H9 (cell line): Measurements from ENCODE around the gene IQCK. TPM values are rescaled to one million over a fixed set of nuclear protein-coding genes. Genes with fewer than 3 reads are reported as not detected.

Experiments
- DNase-seq: peaks from one replicate; pipeline ENCODE4 v3.0.0-alpha.2; 2017
- H2AFZ ChIP-seq: one replicate; pipeline ENCODE4 v1.6.1; 2013; ENCODE audit warnings: mild to moderate bottlenecking, low read length, control low read depth, moderate library complexity
- H2AK5ac ChIP-seq: 2 replicates; pipeline ENCODE4 v1.6.1; 2013; ENCODE audit warnings: low read length, control low read depth, mixed read lengths; ENCODE audit not compliant: insufficient read length
- H2BK120ac ChIP-seq: one replicate; pipeline ENCODE4 v1.6.1; 2013; ENCODE audit warnings: low read depth, mild to moderate bottlenecking, low read length, control low read depth, inconsistent platforms; ENCODE audit not compliant: poor library complexity, severe bottlenecking
- H2BK12ac ChIP-seq: 2 replicates; pipeline ENCODE4 v1.6.1; 2013; ENCODE audit warnings: low read length, control low read depth, mixed read lengths, low read depth; ENCODE audit not compliant: insufficient read length
- H2BK15ac ChIP-seq: 2 replicates; pipeline ENCODE4 v1.6.1; 2013; ENCODE audit warnings: low read depth, low read length, control low read depth
- H2BK20ac ChIP-seq: one replicate; pipeline ENCODE4 v1.6.1; 2013; ENCODE audit warnings: low read depth, mild to moderate bottlenecking, low read length, control low read depth, inconsistent platforms; ENCODE audit not compliant: poor library complexity, severe bottlenecking
- H2BK5ac ChIP-seq: 2 replicates; pipeline ENCODE4 v1.6.1; 2013; ENCODE audit warnings: low read length, control low read depth, mixed read lengths; ENCODE audit not compliant: insufficient read length
- H3K14ac ChIP-seq: 2 replicates; pipeline ENCODE4 v1.6.1; 2013; ENCODE audit warnings: low read length, control low read depth; ENCODE audit not compliant: insufficient read depth
- H3K18ac ChIP-seq: 2 replicates; pipeline ENCODE4 v1.6.1; 2013; ENCODE audit warnings: low read depth, mild to moderate bottlenecking, mixed read lengths, low read length, control low read depth; ENCODE audit not compliant: insufficient read length
- H3K23ac ChIP-seq: 2 replicates; pipeline ENCODE4 v1.6.1; 2013; ENCODE audit warnings: low read length, control low read depth, mixed read lengths, low read depth; ENCODE audit not compliant: insufficient read length
- H3K23me2 ChIP-seq: 2 replicates; pipeline ENCODE4 v1.6.1; 2013; ENCODE audit warnings: low read depth, mild to moderate bottlenecking, mixed read lengths, low read length, control low read depth; ENCODE audit not compliant: insufficient read length, poor library complexity, severe bottlenecking
- H3K27ac ChIP-seq: 2 replicates; pipeline ENCODE4 v1.5.1; 2013; ENCODE audit warnings: low read length, control low read depth, mixed read lengths, low read depth; ENCODE audit not compliant: insufficient read length
- H3K27me3 ChIP-seq: 2 replicates; pipeline ENCODE4 v1.6.1; 2013; ENCODE audit warnings: low read length, control low read depth, inconsistent platforms; ENCODE audit not compliant: insufficient read depth
- H3K4ac ChIP-seq: 2 replicates; pipeline ENCODE4 v1.6.1; 2013; ENCODE audit warnings: low read depth, mild to moderate bottlenecking, control low read depth, inconsistent platforms, low read length, moderate library complexity
- H3K4me1 ChIP-seq: 2 replicates; pipeline ENCODE4 v1.6.1; 2013; ENCODE audit warnings: low read length, control low read depth, inconsistent platforms; ENCODE audit not compliant: insufficient read depth
- H3K4me2 ChIP-seq: 2 replicates; pipeline ENCODE4 v1.6.1; 2013; ENCODE audit warnings: low read length, control low read depth, mixed read lengths; ENCODE audit not compliant: insufficient read length, insufficient read depth
- H3K56ac ChIP-seq: 2 replicates; pipeline ENCODE4 v1.6.1; 2013; ENCODE audit warnings: low read depth, mild to moderate bottlenecking, mixed read lengths, low read length, control low read depth; ENCODE audit not compliant: insufficient read length
- H3K79me1 ChIP-seq: 2 replicates; pipeline ENCODE4 v1.6.1; 2013; ENCODE audit warnings: low read depth, mild to moderate bottlenecking, moderate library complexity, low read length, control low read depth, inconsistent platforms; ENCODE audit not compliant: insufficient read depth, poor library complexity, severe bottlenecking
- H3K79me2 ChIP-seq: 2 replicates; pipeline ENCODE4 v1.6.1; 2013; ENCODE audit warnings: low read length, control low read depth, inconsistent platforms; ENCODE audit not compliant: insufficient read depth
- H3K9ac ChIP-seq: 2 replicates; pipeline ENCODE4 v1.6.1; 2013; ENCODE audit warnings: low read length, control low read depth, mixed read lengths; ENCODE audit not compliant: insufficient read length; ENCODE audit errors: extremely low read depth
- H3K9me3 ChIP-seq: one replicate; pipeline ENCODE4 v1.6.1; 2013; ENCODE audit warnings: low read depth, low read length, inconsistent platforms; ENCODE audit not compliant: control insufficient read depth
- H3T11ph ChIP-seq: one replicate; pipeline ENCODE4 v1.6.1; 2013; ENCODE audit warnings: mild to moderate bottlenecking, low read length, control low read depth, inconsistent platforms
- H4K20me1 ChIP-seq: one replicate; pipeline ENCODE4 v1.6.1; 2013; ENCODE audit not compliant: control insufficient read depth, insufficient read length, insufficient read depth
- H4K5ac ChIP-seq: 2 replicates; pipeline ENCODE4 v1.6.1; 2013; ENCODE audit warnings: low read depth, mild to moderate bottlenecking, mixed read lengths, low read length, control low read depth; ENCODE audit not compliant: insufficient read length
- H4K8ac ChIP-seq: replicated peaks from 2 replicates; pipeline ENCODE4 v1.6.1; 2013; ENCODE audit warnings: low read length, control low read depth, mixed read lengths, low read depth; ENCODE audit not compliant: insufficient read length
- H4K91ac ChIP-seq: 2 replicates; pipeline ENCODE4 v1.6.1; 2013; ENCODE audit warnings: low read depth, mild to moderate bottlenecking, moderate library complexity, mixed read lengths, low read length, control low read depth; ENCODE audit not compliant: insufficient read length
- H3K27ac Mint-ChIP-seq, 3 experiments: 2 replicates in 2 of 3; 3 replicates in 1 of 3; pipeline ENCODE4 v1.8.0; 2020 to 2021; ENCODE audit warnings: mixed read lengths in 3 of 3, mild to moderate bottlenecking in 1 of 3, moderate library complexity in 1 of 3
- H3K27me3 Mint-ChIP-seq: 2 replicates; pipeline ENCODE4 v1.8.0; 2021; ENCODE audit warnings: low read depth, mild to moderate bottlenecking, moderate library complexity, mixed read lengths
- H3K36me3 Mint-ChIP-seq, 3 experiments: 2 replicates in 2 of 3; 3 replicates in 1 of 3; pipeline ENCODE4 v1.8.0; 2020 to 2021; ENCODE audit warnings: low read depth in 3 of 3, mixed read lengths in 3 of 3; ENCODE audit not compliant: insufficient read depth in 1 of 3
- H3K4me1 Mint-ChIP-seq, 2 experiments: 2 replicates each; pipeline ENCODE4 v1.8.0; 2020; ENCODE audit warnings: mixed read lengths in 2 of 2
- H3K4me3 Mint-ChIP-seq, 2 experiments: 2 replicates in 1 of 2; 3 replicates in 1 of 2; pipeline ENCODE4 v1.8.0; 2020 to 2021; ENCODE audit warnings: mild to moderate bottlenecking in 2 of 2, mixed read lengths in 2 of 2, moderate library complexity in 1 of 2
- H3K9me3 Mint-ChIP-seq, 2 experiments: 2 replicates in 1 of 2; 3 replicates in 1 of 2; pipeline ENCODE4 v1.8.0; 2020; ENCODE audit warnings: mild to moderate bottlenecking in 2 of 2, mixed read lengths in 2 of 2, moderate library complexity in 1 of 2
- WGBS: extraction: QIAGEN DNeasy Blood & Tissue Kit; methylation state at CpG from one replicate; pipeline ENCODE4 v1.1.7; 2013; ENCODE audit warnings: missing lambda C conversion rate, low lambda C conversion rate, mixed read lengths; ENCODE audit not compliant: insufficient read length; ENCODE audit errors: extremely low coverage; 5-methylcytosine and 5-hydroxymethylcytosine counted together
- total RNA-seq: library from RNA; stranded (reverse); gene quantifications from 2 replicates; pipeline ENCODE4 v1.2.1, GENCODE V29; 2021
- TF ChIP-seq, protein P1 (sequence below): fragments of 200-600 bp; sonication (generic); conservative IDR thresholded peaks from 3 replicates; pipeline ENCODE4 v1.8.0; 2021; ENCODE audit warnings: antibody characterized with exemption, mild to moderate bottlenecking

IQCK gene
- total RNA-seq, 1 experiment from 2014 or later, result 9.0 TPM

DNA sequence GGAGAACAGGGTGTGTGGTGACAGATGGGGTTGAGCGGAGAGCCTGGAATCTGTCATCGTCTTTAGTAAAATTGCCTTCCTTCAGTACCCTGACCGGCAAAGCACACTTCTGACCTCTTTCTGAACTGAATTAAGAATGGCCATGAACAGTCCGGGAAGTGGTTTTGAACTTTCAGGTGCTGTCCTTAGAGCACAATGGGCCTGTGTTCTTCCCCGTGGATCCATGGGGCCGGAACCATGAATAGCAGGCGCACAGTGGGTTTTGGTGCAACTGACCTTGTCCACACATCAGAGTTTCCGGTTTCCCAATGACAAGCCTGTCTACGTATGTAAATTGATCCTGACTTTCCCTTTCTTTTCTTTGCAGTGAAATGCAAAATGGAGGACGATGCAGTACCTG lies 138.0 kb downstream of the IQCK start:
- no peak overlapping the region for H3K23ac ChIP-seq
- Mint-ChIP-seq H3K4me3 (no peak overlapping the region; a peak in 1 of 5 replicates), H3K4me1 (peaks cover 87 to 90% of the 10 kb centered on the region in 2 experiments), H3K27me3 (no peaks in the 10 kb centered on the region), H3K9me3 (no peaks in the 10 kb centered on the region), H3K27ac (peak overlapping the region in 1 of 3 experiments; percentile 21; a peak in 2 of 7 replicates), H3K36me3 (peaks cover 32 to 44% (median 39%) of the 10 kb centered on the region in 3 experiments; a peak in 6 of 7 replicates)
- H4K20me1 ChIP-seq, result no peaks in the 10 kb centered on the region
- no peak overlapping the region for H3K14ac ChIP-seq
- H3K4me2 ChIP-seq, result no peak overlapping the region
- no peak overlapping the region for H2BK120ac ChIP-seq
- no peaks in the 10 kb centered on the region for H3K9me3 ChIP-seq
- peaks cover 35% of the 10 kb centered on the region for H3K4me1 ChIP-seq
- H3T11ph ChIP-seq, result no peak overlapping the region
- no peaks in the 10 kb centered on the region for H3K79me1 ChIP-seq
- no peak overlapping the region for H4K91ac ChIP-seq
- H3K27me3 ChIP-seq, result no peaks in the 10 kb centered on the region
- no peak overlapping the region for H2BK15ac ChIP-seq
- H3K4ac ChIP-seq, result no peak overlapping the region
- H2AK5ac ChIP-seq, result no peak overlapping the region
- no peak overlapping the region for H3K9ac ChIP-seq
- H2BK20ac ChIP-seq, result no peak overlapping the region
- H4K5ac ChIP-seq, result no peak overlapping the region
- H3K56ac ChIP-seq, result no peak overlapping the region
- H3K27ac ChIP-seq, result no peak overlapping the region
- H3K18ac ChIP-seq, result no peak overlapping the region
- H4K8ac ChIP-seq, result no peak overlapping the region
- H2BK5ac ChIP-seq, result no peak overlapping the region
- WGBS, result no CpG with 5 or more reads among the region's 10 CpGs
- no peak for DNase-seq
- TF ChIP-seq, protein P1, sequence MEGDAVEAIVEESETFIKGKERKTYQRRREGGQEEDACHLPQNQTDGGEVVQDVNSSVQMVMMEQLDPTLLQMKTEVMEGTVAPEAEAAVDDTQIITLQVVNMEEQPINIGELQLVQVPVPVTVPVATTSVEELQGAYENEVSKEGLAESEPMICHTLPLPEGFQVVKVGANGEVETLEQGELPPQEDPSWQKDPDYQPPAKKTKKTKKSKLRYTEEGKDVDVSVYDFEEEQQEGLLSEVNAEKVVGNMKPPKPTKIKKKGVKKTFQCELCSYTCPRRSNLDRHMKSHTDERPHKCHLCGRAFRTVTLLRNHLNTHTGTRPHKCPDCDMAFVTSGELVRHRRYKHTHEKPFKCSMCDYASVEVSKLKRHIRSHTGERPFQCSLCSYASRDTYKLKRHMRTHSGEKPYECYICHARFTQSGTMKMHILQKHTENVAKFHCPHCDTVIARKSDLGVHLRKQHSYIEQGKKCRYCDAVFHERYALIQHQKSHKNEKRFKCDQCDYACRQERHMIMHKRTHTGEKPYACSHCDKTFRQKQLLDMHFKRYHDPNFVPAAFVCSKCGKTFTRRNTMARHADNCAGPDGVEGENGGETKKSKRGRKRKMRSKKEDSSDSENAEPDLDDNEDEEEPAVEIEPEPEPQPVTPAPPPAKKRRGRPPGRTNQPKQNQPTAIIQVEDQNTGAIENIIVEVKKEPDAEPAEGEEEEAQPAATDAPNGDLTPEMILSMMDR, result no peak
- no peak overlapping the region for H2AFZ ChIP-seq
- H3K23me2 ChIP-seq, result no peaks in the 10 kb centered on the region
- H2BK12ac ChIP-seq, result no peak overlapping the region
- H3K79me2 ChIP-seq, result no peaks in the 10 kb centered on the region
